C4-2B (cell line): ENCODE data around the gene NFYC.

Experiments used
- H3K27ac ChIP-seq: fragments of 450-650 bp; 2 replicates; pipeline ENCODE4 v1.5.1; 2017
- CTCF ChIP-seq: fragments of 450-650 bp; conservative IDR thresholded peaks from 2 replicates; pipeline ENCODE4 v1.5.1; 2017; ENCODE audit warnings: mild to moderate bottlenecking
- ZFX ChIP-seq: fragments of 450-650 bp; IDR thresholded peaks from 2 replicates; pipeline ENCODE4 v1.6.1; 2017

The NFYC gene

GRCh38 chr1:40750451-40750908, 59.0 kb downstream of the NFYC start:
- H3K27ac ChIP-seq, result no peak overlapping the region
- no peak for TF ChIP-seq ZFX
- TF ChIP-seq CTCF, result no peak

GRCh38 chr1:40751802-40752201, 60.3 kb downstream of the NFYC start:
- no peak overlapping the region for H3K27ac ChIP-seq
- no peak for TF ChIP-seq CTCF
- TF ChIP-seq ZFX, result no peak

- no peak for TF ChIP-seq CTCF
- TF ChIP-seq ZFX, result no peak
- H3K27ac ChIP-seq, result no peak overlapping the region
Observed at GRCh38 chr1:40753142-40753882, 61.8 kb downstream of the NFYC start.

- no peak overlapping the region for H3K27ac ChIP-seq
- TF ChIP-seq CTCF (no peak), ZFX (no peak)
Observed at GRCh38 chr1:40754201-40754600, 62.7 kb downstream of the NFYC start.

- TF ChIP-seq CTCF, result no peak
- TF ChIP-seq ZFX, result no peak
- H3K27ac ChIP-seq, result no peak overlapping the region
Observed at GRCh38 chr1:40755067-40755466, 63.6 kb downstream of the NFYC start.

GRCh38 chr1:40756523-40756922, 65.0 kb downstream of the NFYC start:
- TF ChIP-seq ZFX (no peak), CTCF (no peak)
- H3K27ac ChIP-seq, result no peak overlapping the region

GRCh38 chr1:40757084-40757483, 65.6 kb downstream of the NFYC start:
- H3K27ac ChIP-seq, result no peak overlapping the region
- TF ChIP-seq CTCF (no peak), ZFX (no peak)
